Brain microvascular endothelial cell (primary cell): ENCODE data around the gene NCOR2.

ENCODE experiments used
- DNase-seq: peaks from one replicate; pipeline ENCODE4 v3.0.0-alpha.2; 2020
- H3K27ac ChIP-seq: fragments of 250-450 bp; sonication (Bioruptor Pico); 2 replicates; pipeline ENCODE4 v1.5.1; 2020; ENCODE audit warnings: mild to moderate bottlenecking, moderate library complexity
- H3K27me3 ChIP-seq: fragments of 250-450 bp; sonication (Bioruptor Pico); replicated peaks from 2 replicates; pipeline ENCODE4 v1.5.1; 2020; ENCODE audit warnings: mild to moderate bottlenecking
- H3K36me3 ChIP-seq: fragments of 250-450 bp; sonication (Bioruptor Pico); replicated peaks from 2 replicates; pipeline ENCODE4 v1.5.1; 2020; ENCODE audit warnings: mild to moderate bottlenecking
- H3K4me3 ChIP-seq: 2 replicates; pipeline ENCODE4 v1.5.1; 2011; ENCODE audit warnings: low read depth, mild to moderate bottlenecking, control low read depth, low read length, moderate library complexity
- CTCF ChIP-seq: IDR thresholded peaks from 2 replicates; pipeline ENCODE4 v1.5.1; 2011; ENCODE audit warnings: low read depth, mild to moderate bottlenecking, moderate library complexity, low read length, control low read depth, inconsistent platforms; ENCODE audit errors: missing control alignments
- in situ Hi-C: cut with HindIII; loops from 2 replicates; pipeline ENCODE4 v1.10.0; 2017; ENCODE audit warnings: low sequenced_read_pairs, low pct_ligation_motif_present

The NCOR2 gene

GRCh38 chr12:124581307-124582107, 14.1 kb upstream of the NCOR2 start:
- no peak overlapping the region for H3K4me3 ChIP-seq
- no peak for DNase-seq
- no peaks in the 10 kb centered on the region for H3K27me3 ChIP-seq
- H3K36me3 ChIP-seq = no peaks in the 10 kb centered on the region
- in situ Hi-C loops = no loop called here
- H3K27ac ChIP-seq = no peak overlapping the region
- no peak for TF ChIP-seq CTCF

- no peaks in the 10 kb centered on the region for H3K27me3 ChIP-seq
- no peak for DNase-seq
- no peak overlapping the region for H3K4me3 ChIP-seq
- TF ChIP-seq CTCF = no peak
- in situ Hi-C loops = no loop called here
- H3K36me3 ChIP-seq = no peaks in the 10 kb centered on the region
- no peak overlapping the region for H3K27ac ChIP-seq
Measured at GRCh38 chr12:124579921-124580517, 12.6 kb upstream of the NCOR2 start.

GRCh38 chr12:124578854-124579253, 11.4 kb upstream of the NCOR2 start:
- H3K36me3 ChIP-seq = no peaks in the 10 kb centered on the region
- TF ChIP-seq CTCF = no peak
- in situ Hi-C loops = no loop called here
- H3K27ac ChIP-seq = no peak overlapping the region
- no peak overlapping the region for H3K4me3 ChIP-seq
- no peaks in the 10 kb centered on the region for H3K27me3 ChIP-seq
- DNase-seq = no peak

GRCh38 chr12:124578445-124578844, 11.0 kb upstream of the NCOR2 start:
- TF ChIP-seq CTCF = peak; percentile 50
- in situ Hi-C loops = no loop called here
- Histone ChIP-seq H3K27ac (no peak overlapping the region), H3K36me3 (no peaks in the 10 kb centered on the region), H3K27me3 (no peaks in the 10 kb centered on the region), H3K4me3 (no peak overlapping the region)
- no peak for DNase-seq

GRCh38 chr12:124577986-124578385, 10.6 kb upstream of the NCOR2 start:
- Histone ChIP-seq H3K4me3 (no peak overlapping the region), H3K36me3 (no peaks in the 10 kb centered on the region), H3K27me3 (no peaks in the 10 kb centered on the region), H3K27ac (no peak overlapping the region)
- no peak for TF ChIP-seq CTCF
- no peak for DNase-seq
- in situ Hi-C loops = no loop called here

GRCh38 chr12:124577374-124577773, 10.0 kb upstream of the NCOR2 start:
- Histone ChIP-seq H3K4me3 (no peak overlapping the region), H3K27me3 (no peaks in the 10 kb centered on the region), H3K36me3 (no peaks in the 10 kb centered on the region), H3K27ac (no peak overlapping the region)
- in situ Hi-C loops = no loop called here
- DNase-seq = no peak
- TF ChIP-seq CTCF = no peak
